Gastroesophageal sphincter (tissue), 3 donors: ENCODE measurements around the gene CTNNA2.

Source experiments
- POLR2A ChIP-seq, 2 donors: fragments of 450-650 bp; IDR thresholded peaks; one replicate each; pipeline ENCODE4 v1.6.1; 2017; ENCODE audit warnings: antibody characterized with exemption in 2 of 2, mild to moderate bottlenecking in 2 of 2, moderate library complexity in 1 of 2
- POLR2AphosphoS5 ChIP-seq: sonication (generic); formaldehyde crosslinking; IDR thresholded peaks from one replicate; pipeline ENCODE4 v1.6.1; 2017; ENCODE audit warnings: antibody characterized with exemption
- TF ChIP-seq, protein P1 (sequence below), 4 experiments: fragments of 200-600 bp in 2 of 4; fragments of 450-650 bp in 2 of 4; sonication (generic) in 1 of 4; IDR thresholded peaks; one replicate each; pipeline ENCODE4 v1.5.1; 2017 to 2019; ENCODE audit warnings: antibody characterized with exemption in 4 of 4, mild to moderate bottlenecking in 2 of 4, moderate library complexity in 2 of 4

- no peak for TF ChIP-seq POLR2AphosphoS5
- TF ChIP-seq POLR2A (IDR thresholded peaks at IDR 0.05), result no peak
- TF ChIP-seq, protein P1, sequence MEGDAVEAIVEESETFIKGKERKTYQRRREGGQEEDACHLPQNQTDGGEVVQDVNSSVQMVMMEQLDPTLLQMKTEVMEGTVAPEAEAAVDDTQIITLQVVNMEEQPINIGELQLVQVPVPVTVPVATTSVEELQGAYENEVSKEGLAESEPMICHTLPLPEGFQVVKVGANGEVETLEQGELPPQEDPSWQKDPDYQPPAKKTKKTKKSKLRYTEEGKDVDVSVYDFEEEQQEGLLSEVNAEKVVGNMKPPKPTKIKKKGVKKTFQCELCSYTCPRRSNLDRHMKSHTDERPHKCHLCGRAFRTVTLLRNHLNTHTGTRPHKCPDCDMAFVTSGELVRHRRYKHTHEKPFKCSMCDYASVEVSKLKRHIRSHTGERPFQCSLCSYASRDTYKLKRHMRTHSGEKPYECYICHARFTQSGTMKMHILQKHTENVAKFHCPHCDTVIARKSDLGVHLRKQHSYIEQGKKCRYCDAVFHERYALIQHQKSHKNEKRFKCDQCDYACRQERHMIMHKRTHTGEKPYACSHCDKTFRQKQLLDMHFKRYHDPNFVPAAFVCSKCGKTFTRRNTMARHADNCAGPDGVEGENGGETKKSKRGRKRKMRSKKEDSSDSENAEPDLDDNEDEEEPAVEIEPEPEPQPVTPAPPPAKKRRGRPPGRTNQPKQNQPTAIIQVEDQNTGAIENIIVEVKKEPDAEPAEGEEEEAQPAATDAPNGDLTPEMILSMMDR (IDR thresholded peaks at IDR 0.05), result no peak
Measured at GRCh38 chr2:79916285-79916684, 403.4 kb downstream of the CTNNA2 start.
